ENCODE data around the gene WNT5A.

Gene WNT5A

GRCh38 chr3:55484801-55485791, 2.0 kb downstream of the WNT5A start (continued):
- TF ChIP-seq PBX3 (CRISPR knock-in tag; IDR thresholded peaks at IDR 0.05) (no peak), ZNF600 (tag by site-specific recombination; IDR thresholded peaks at IDR 0.05) (peak; percentile 86; the same call in 1 of the 2 replicates), FEZF1 (tag by site-specific recombination; IDR thresholded peaks at IDR 0.05) (0 out of 2 replicates have a peak, but pooled peaks have one; percentile 14), PRDM4 (tag by site-specific recombination; IDR thresholded peaks at IDR 0.05) (peak; percentile 80), ZNF350 (tag by site-specific recombination; IDR thresholded peaks at IDR 0.05) (no peak), SP7 (tag by site-specific recombination; IDR thresholded peaks at IDR 0.05) (peak; percentile 44; the same call in 1 of the 2 replicates), ZBTB8A (tag by site-specific recombination; IDR thresholded peaks at IDR 0.05) (0 out of 2 replicates have a peak, but pooled peaks have one; percentile 26), ZNF223 (tag by site-specific recombination; IDR thresholded peaks at IDR 0.05) (no peak), ZNF580 (tag by site-specific recombination; IDR thresholded peaks at IDR 0.05) (peak; percentile 33; the same call in 1 of the 2 replicates), TSHZ1 (tag by site-specific recombination; IDR thresholded peaks at IDR 0.05; ENCODE audit: borderline replicate concordance) (no peak), ZNF362 (tag by site-specific recombination; IDR thresholded peaks at IDR 0.05) (no peak), ZNF530 (tag by site-specific recombination; IDR thresholded peaks at IDR 0.05; ENCODE audit: low read depth) (no peak), TRIM28 (IDR thresholded peaks at IDR 0.05; ENCODE audit: borderline replicate concordance, low read length) (no peak), GLIS1 (tag by site-specific recombination; IDR thresholded peaks at IDR 0.05) (peak; percentile 74; the same call in 1 of the 2 replicates), KLF9 (tag by site-specific recombination; IDR thresholded peaks at IDR 0.05; ENCODE audit: low read depth) (no peak), ELK4 (IDR thresholded peaks at IDR 0.05; ENCODE audit: borderline replicate concordance, low read depth, low read length) (no peak), ZNF571 (tag by site-specific recombination; IDR thresholded peaks at IDR 0.05) (no peak), ZFP41 (tag by site-specific recombination; IDR thresholded peaks at IDR 0.05; ENCODE audit: borderline replicate concordance) (no peak), HOXC10 (CRISPR knock-in tag; IDR thresholded peaks at IDR 0.05) (no peak)

Data from HEK293 (cell line).